ENCODE results near the gene ZNF474. TPM values are rescaled to one million over a fixed set of nuclear protein-coding genes. Genes with fewer than 3 reads are reported as not detected.

The ZNF474 gene
- total RNA-seq, 6 donors from 2014 or later, result 0.40 to 15.7 (median 2.4) TPM

- TF ChIP-seq EP300 (IDR thresholded peaks at IDR 0.05) (no peak), POLR2A (IDR thresholded peaks at IDR 0.05) (no peak)
- DNase-seq, result no peak
These were observed 71.1 kb downstream of the ZNF474 start for GRCh38 chr5:122200450-122200849.

GRCh38 chr5:122200865-122201264 lies 71.5 kb downstream of the ZNF474 start:
- Histone ChIP-seq H3K9me3 (no peaks in the 10 kb centered on the region), H3K27me3 (no peaks in the 10 kb centered on the region), H3K4me1 (no peaks in the 10 kb centered on the region), H3K36me3 (no peaks in the 10 kb centered on the region), H3K27ac (no peak overlapping the region), H3K4me3 (no peak overlapping the region)
- TF ChIP-seq POLR2A (IDR thresholded peaks at IDR 0.05) (no peak), CTCF (IDR thresholded peaks at IDR 0.05) (no peak), EP300 (IDR thresholded peaks at IDR 0.05) (no peak), POLR2AphosphoS5 (IDR thresholded peaks at IDR 0.05) (no peak)
- WGBS, 2 donors, result 80 to 89% methylated on average over 3 of the region's 3 CpGs
- DNase-seq (no peak), ATAC-seq (ENCODE audit: low FRiP score in 2 of 2) (no peak)

More at GRCh38 chr5:122200450-122200849, 71.1 kb downstream of the ZNF474 start:
- Histone ChIP-seq H3K36me3 (no peaks in the 10 kb centered on the region), H3K4me1 (no peaks in the 10 kb centered on the region), H3K27me3 (no peaks in the 10 kb centered on the region), H3K4me3 (no peak overlapping the region), H3K9me3 (no peaks in the 10 kb centered on the region), H3K27ac (no peak overlapping the region)
- ATAC-seq (ENCODE audit: low FRiP score in 2 of 2), result no peak

- Histone ChIP-seq H3K4me1 (no peaks in the 10 kb centered on the region), H3K27ac (no peak overlapping the region), H3K9me3 (no peaks in the 10 kb centered on the region), H3K27me3 (no peaks in the 10 kb centered on the region), H3K36me3 (no peaks in the 10 kb centered on the region), H3K4me3 (no peak overlapping the region)
- ATAC-seq (ENCODE audit: low FRiP score in 2 of 2) (no peak), DNase-seq (no peak)
- TF ChIP-seq POLR2AphosphoS5 (IDR thresholded peaks at IDR 0.05) (no peak), POLR2A (IDR thresholded peaks at IDR 0.05) (no peak), EP300 (IDR thresholded peaks at IDR 0.05) (no peak), CTCF (IDR thresholded peaks at IDR 0.05) (no peak)
- WGBS, 2 donors, result 80 to 87% methylated on average over 3 of the region's 3 CpGs
These were observed 72.0 kb downstream of the ZNF474 start for GRCh38 chr5:122201365-122201764.

- no peaks in the 10 kb centered on the region for H3K36me3 ChIP-seq
These were observed 73.6 kb downstream of the ZNF474 start for GRCh38 chr5:122202952-122203351.

More at GRCh38 chr5:122202952-122203351, 73.6 kb downstream of the ZNF474 start:
- Histone ChIP-seq H3K4me3 (no peak overlapping the region), H3K27ac (no peak overlapping the region), H3K4me1 (no peaks in the 10 kb centered on the region), H3K9me3 (no peaks in the 10 kb centered on the region), H3K27me3 (no peaks in the 10 kb centered on the region)
- ATAC-seq (ENCODE audit: low FRiP score in 2 of 2) (no peak), DNase-seq (no peak)
- TF ChIP-seq CTCF (IDR thresholded peaks at IDR 0.05), result no peak
- no peak for TF ChIP-seq POLR2AphosphoS5 (IDR thresholded peaks at IDR 0.05)
- TF ChIP-seq POLR2A (IDR thresholded peaks at IDR 0.05), result no peak

Other genes starting within 250 kb of the ZNF474 start
- gene SRFBP1, start 167.6 kb upstream of the ZNF474 start, total RNA-seq, result 10 to 100 TPM in 4 of 6 donors, 1 to 10 TPM in 2; 5.1 to 18.4 (median 12.3) TPM
- 10 to 100 TPM in 5 of 6 donors, 1 to 10 TPM in 1; 5.2 to 48.7 (median 23.9) TPM for gene LOX, start 51.3 kb upstream of the ZNF474 start, total RNA-seq
- 1 to 10 TPM; 1.2 to 6.3 (median 2.3) TPM for gene SNCAIP, start 182.7 kb downstream of the ZNF474 start, total RNA-seq

Measured in upper lobe of left lung (tissue), 6 donors.